ENCODE data around the gene FIGNL2.
A peak's percentile ranks its signal among the peaks of the same experiment; 100 is the strongest.

Gene FIGNL2

GRCh38 chr12:51822261-51822616 lies 26.3 kb downstream of the FIGNL2 start:
- H3K4me3 ChIP-seq (ENCODE audit: extremely low read depth, insufficient read depth, low read length, poor library complexity, severe bottlenecking), result no peak overlapping the region
- H3K4me1 ChIP-seq (ENCODE audit: control insufficient read depth, insufficient read depth, low read length, poor library complexity, severe bottlenecking), result peaks cover 8% of the 10 kb centered on the region
- WGBS, 2 experiments (ENCODE audit: insufficient coverage in 2 of 2), result 94 to 98% methylated on average over 15 to 16 of the region's 16 CpGs
- no peaks in the 10 kb centered on the region for H3K9me3 ChIP-seq (ENCODE audit: control insufficient read depth, low read length)
- no peak overlapping the region for H3K27ac ChIP-seq (ENCODE audit: low read depth, low read length, severe bottlenecking)
- H3K36me3 ChIP-seq (ENCODE audit: control insufficient read depth, insufficient read depth, low read length), result peaks cover 21% of the 10 kb centered on the region

- WGBS, 2 experiments (ENCODE audit: insufficient coverage in 2 of 2), result 77 to 80% methylated on average over 41 to 97 of the region's 101 CpGs
- peak overlapping the region; percentile 26 for H3K4me3 ChIP-seq (ENCODE audit: extremely low read depth, insufficient read depth, low read length, poor library complexity, severe bottlenecking)
- peaks cover 21% of the 10 kb centered on the region for H3K36me3 ChIP-seq (ENCODE audit: control insufficient read depth, insufficient read depth, low read length)
- H3K27ac ChIP-seq (ENCODE audit: low read depth, low read length, severe bottlenecking), result no peak overlapping the region
- peaks cover 3% of the 10 kb centered on the region for H3K4me1 ChIP-seq (ENCODE audit: control insufficient read depth, insufficient read depth, low read length, poor library complexity, severe bottlenecking)
- no peaks in the 10 kb centered on the region for H3K9me3 ChIP-seq (ENCODE audit: control insufficient read depth, low read length)
Observed at GRCh38 chr12:51821440-51822260, 26.9 kb downstream of the FIGNL2 start.

DNA sequence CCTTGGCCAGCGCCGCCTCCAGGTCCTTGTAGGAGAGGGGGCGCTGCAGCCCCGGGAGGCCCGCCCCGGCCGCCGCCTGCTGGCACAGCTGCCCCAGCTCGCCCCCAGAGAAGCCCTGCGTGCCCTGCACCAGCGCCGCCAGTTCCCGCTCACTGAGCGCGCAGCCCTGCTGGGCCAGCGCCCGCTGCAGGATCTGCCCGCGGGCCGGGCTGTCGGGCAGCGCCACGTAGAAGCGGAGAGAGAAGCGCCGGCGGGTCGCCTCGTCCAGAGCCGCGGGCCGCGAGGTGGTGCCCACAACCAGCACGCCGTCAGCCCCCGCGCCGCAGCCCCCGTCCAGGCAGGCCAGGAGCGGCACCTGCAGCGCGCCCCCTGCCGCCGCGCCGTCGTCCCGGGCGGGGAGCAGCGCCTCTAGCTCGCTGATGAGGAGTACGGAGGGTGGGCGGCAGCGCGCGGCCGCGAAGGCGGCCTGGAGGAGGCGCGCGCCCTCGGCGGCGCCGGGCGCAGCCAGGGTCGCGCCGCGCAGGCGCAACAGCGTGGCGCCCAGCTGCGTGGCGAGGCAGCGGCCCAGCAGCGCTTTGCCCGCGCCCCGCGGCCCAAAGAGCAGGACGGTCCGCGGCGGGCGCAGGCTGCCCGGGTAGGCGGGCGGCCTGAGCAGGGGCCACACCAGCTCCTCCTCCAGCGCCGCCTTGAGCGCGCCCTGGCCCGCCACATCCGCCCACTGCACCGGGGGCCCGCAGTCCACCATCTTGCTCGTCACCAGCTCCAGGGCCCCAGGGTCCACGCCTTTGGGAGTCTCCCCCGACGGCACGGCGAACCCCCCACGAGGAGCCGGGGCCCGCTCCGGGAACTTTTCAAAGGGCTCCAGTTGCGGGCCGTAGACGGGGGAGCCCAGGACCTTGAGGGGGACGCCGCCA lies 27.7 kb downstream of the FIGNL2 start:
- no peaks in the 10 kb centered on the region for H3K9me3 ChIP-seq (ENCODE audit: control insufficient read depth, low read length)
- WGBS, 2 experiments (ENCODE audit: insufficient coverage in 2 of 2), result 17 to 19% methylated on average over 73 to 108 of the region's 113 CpGs
- peaks cover 21% of the 10 kb centered on the region for H3K36me3 ChIP-seq (ENCODE audit: control insufficient read depth, insufficient read depth, low read length)
- peaks cover 3% of the 10 kb centered on the region for H3K4me1 ChIP-seq (ENCODE audit: control insufficient read depth, insufficient read depth, low read length, poor library complexity, severe bottlenecking)
- H3K4me3 ChIP-seq (ENCODE audit: extremely low read depth, insufficient read depth, low read length, poor library complexity, severe bottlenecking), result peak overlapping the region; percentile 26
- H3K27ac ChIP-seq (ENCODE audit: low read depth, low read length, severe bottlenecking), result no peak overlapping the region

- Histone ChIP-seq H3K27ac (ENCODE audit: low read depth, low read length, severe bottlenecking) (no peak overlapping the region), H3K4me1 (ENCODE audit: control insufficient read depth, insufficient read depth, low read length, poor library complexity, severe bottlenecking) (peaks cover 4% of the 10 kb centered on the region), H3K9me3 (ENCODE audit: control insufficient read depth, low read length) (no peaks in the 10 kb centered on the region), H3K36me3 (ENCODE audit: control insufficient read depth, insufficient read depth, low read length) (peaks cover 21% of the 10 kb centered on the region), H3K4me3 (ENCODE audit: extremely low read depth, insufficient read depth, low read length, poor library complexity, severe bottlenecking) (peak overlapping the region; percentile 25)
- 61 to 68% methylated on average over 11 to 30 of the region's 32 CpGs for WGBS, 2 experiments (ENCODE audit: insufficient coverage in 2 of 2)
Observed at GRCh38 chr12:51819736-51820525, 28.6 kb downstream of the FIGNL2 start.

- no peaks in the 10 kb centered on the region for H3K9me3 ChIP-seq (ENCODE audit: control insufficient read depth, low read length)
- no peak overlapping the region for H3K27ac ChIP-seq (ENCODE audit: low read depth, low read length, severe bottlenecking)
- H3K4me1 ChIP-seq (ENCODE audit: control insufficient read depth, insufficient read depth, low read length, poor library complexity, severe bottlenecking), result peaks cover 8% of the 10 kb centered on the region
- H3K4me3 ChIP-seq (ENCODE audit: extremely low read depth, insufficient read depth, low read length, poor library complexity, severe bottlenecking), result no peak overlapping the region
- WGBS, 2 experiments (ENCODE audit: insufficient coverage in 2 of 2), result 76 to 100% methylated on average over 2 to 3 of the region's 4 CpGs
- H3K36me3 ChIP-seq (ENCODE audit: control insufficient read depth, insufficient read depth, low read length), result peaks cover 21% of the 10 kb centered on the region
Observed at GRCh38 chr12:51818566-51819300, 29.8 kb downstream of the FIGNL2 start.

GRCh38 chr12:51818086-51818485 lies 30.4 kb downstream of the FIGNL2 start:
- no peaks in the 10 kb centered on the region for H3K9me3 ChIP-seq (ENCODE audit: control insufficient read depth, low read length)
- H3K4me1 ChIP-seq (ENCODE audit: control insufficient read depth, insufficient read depth, low read length, poor library complexity, severe bottlenecking), result peaks cover 8% of the 10 kb centered on the region
- WGBS, 2 experiments (ENCODE audit: insufficient coverage in 2 of 2), result 90% methylated on average over 2 of the region's 5 CpGs; no CpG with 5 or more reads in 1 of the 2 experiments
- no peak overlapping the region for H3K27ac ChIP-seq (ENCODE audit: low read depth, low read length, severe bottlenecking)
- H3K36me3 ChIP-seq (ENCODE audit: control insufficient read depth, insufficient read depth, low read length), result peaks cover 16% of the 10 kb centered on the region
- H3K4me3 ChIP-seq (ENCODE audit: extremely low read depth, insufficient read depth, low read length, poor library complexity, severe bottlenecking), result no peak overlapping the region

GRCh38 chr12:51817027-51817953 lies 31.2 kb downstream of the FIGNL2 start:
- Histone ChIP-seq H3K4me3 (ENCODE audit: extremely low read depth, insufficient read depth, low read length, poor library complexity, severe bottlenecking) (no peak overlapping the region), H3K36me3 (ENCODE audit: control insufficient read depth, insufficient read depth, low read length) (peaks cover 10% of the 10 kb centered on the region), H3K27ac (ENCODE audit: low read depth, low read length, severe bottlenecking) (no peak overlapping the region), H3K4me1 (ENCODE audit: control insufficient read depth, insufficient read depth, low read length, poor library complexity, severe bottlenecking) (peaks cover 8% of the 10 kb centered on the region), H3K9me3 (ENCODE audit: control insufficient read depth, low read length) (no peaks in the 10 kb centered on the region)
- 86 to 92% methylated on average over 7 to 8 of the region's 10 CpGs for WGBS, 2 experiments (ENCODE audit: insufficient coverage in 2 of 2)

- Histone ChIP-seq H3K9me3 (ENCODE audit: control insufficient read depth, low read length) (no peaks in the 10 kb centered on the region), H3K4me1 (ENCODE audit: control insufficient read depth, insufficient read depth, low read length, poor library complexity, severe bottlenecking) (peaks cover 8% of the 10 kb centered on the region), H3K36me3 (ENCODE audit: control insufficient read depth, insufficient read depth, low read length) (peaks cover 5% of the 10 kb centered on the region), H3K27ac (ENCODE audit: low read depth, low read length, severe bottlenecking) (no peak overlapping the region), H3K4me3 (ENCODE audit: extremely low read depth, insufficient read depth, low read length, poor library complexity, severe bottlenecking) (no peak overlapping the region)
- 67 to 72% methylated on average over 3 to 4 of the region's 6 CpGs for WGBS, 2 experiments (ENCODE audit: insufficient coverage in 2 of 2)
Observed at GRCh38 chr12:51815571-51815970, 32.9 kb downstream of the FIGNL2 start.

GRCh38 chr12:51814311-51815088 lies 34.0 kb downstream of the FIGNL2 start:
- Histone ChIP-seq H3K4me3 (ENCODE audit: extremely low read depth, insufficient read depth, low read length, poor library complexity, severe bottlenecking) (peak overlapping the region; percentile 35), H3K36me3 (ENCODE audit: control insufficient read depth, insufficient read depth, low read length) (peaks cover 2% of the 10 kb centered on the region), H3K27ac (ENCODE audit: low read depth, low read length, severe bottlenecking) (peak overlapping the region; percentile 41), H3K9me3 (ENCODE audit: control insufficient read depth, low read length) (no peaks in the 10 kb centered on the region), H3K4me1 (ENCODE audit: control insufficient read depth, insufficient read depth, low read length, poor library complexity, severe bottlenecking) (peaks cover 5% of the 10 kb centered on the region)
- 5 to 11% methylated on average over 72 to 97 of the region's 100 CpGs for WGBS, 2 experiments (ENCODE audit: insufficient coverage in 2 of 2)

Data from mesodermal cell (in vitro differentiated cells).